ENCODE measurements around the gene EXOC8. TPM values are rescaled to one million over a fixed set of nuclear protein-coding genes. Genes with fewer than 3 reads are reported as not detected.
"Not testable (repeated sequence)": the region's sequence is repeated elsewhere in the genome, so short reads cannot be mapped to it uniquely, and the experiment has no call there.

Gene EXOC8
- total and polyA plus RNA-seq, 2 of the 13 experiments (the other 11 are each of a cell fraction or from before 2014, with no cell fraction given) = 2.1 to 7.9 TPM

DNA sequence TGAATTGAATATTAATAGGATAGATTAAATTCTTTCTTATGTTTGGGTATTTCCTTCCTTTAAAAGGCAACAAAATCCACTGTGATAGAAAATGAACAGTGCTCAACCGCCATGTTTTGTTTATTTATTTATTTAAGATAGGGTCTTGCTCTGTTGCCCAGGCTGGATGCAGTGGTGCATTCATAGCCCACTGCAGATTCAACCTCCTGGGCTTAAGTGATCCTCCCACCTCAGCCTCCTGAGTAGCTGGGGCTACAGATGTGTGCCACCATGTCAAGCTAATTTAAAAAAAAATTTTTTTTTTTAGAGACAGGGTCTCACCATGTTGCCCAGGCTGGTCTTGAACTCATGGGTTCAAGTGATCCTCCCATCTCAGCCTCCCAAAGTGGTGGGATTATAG, 11.2 kb upstream of the EXOC8 start:
- CTCF ChIA-PET (ENCODE audit: low intra/inter-chr PET ratio, low total read pairs); H3K79me2 ChIP-seq (ENCODE audit: insufficient read depth, low read length); H3K27ac ChIP-seq (ENCODE audit: extremely low read length, insufficient read depth, low read length); H3K27me3 ChIP-seq (ENCODE audit: control insufficient read depth in 1 of 2, insufficient read depth in 2 of 2, low read length in 2 of 2); H2AFZ ChIP-seq (ENCODE audit: low read length); H3K9ac ChIP-seq (ENCODE audit: insufficient read depth, low read depth, low read length); DNase-seq (ENCODE audit: low spot score); H3K4me2 ChIP-seq (ENCODE audit: low read depth, low read length); POLR2A ChIA-PET; H3K4me3 ChIP-seq (replicated peaks in 1 of 3; ENCODE audit: insufficient read depth in 1 of 3, low read depth in 2 of 3, low read length in 3 of 3); in situ Hi-C loops (cut with HindIII; ENCODE audit: extremely low pct_ligation_motif_present, low pct_unique_long_range_greater_than_20kb); FAIRE-seq; H3K9me3 ChIP-seq (ENCODE audit: low read length); ATAC-seq; intact Hi-C loops (cut with micrococcal nuclease; ENCODE audit: unreplicated experiment); H4K20me1 ChIP-seq (ENCODE audit: insufficient read depth, low read length); H3K4me1 ChIP-seq (ENCODE audit: insufficient read depth, low read length); BruUV-seq (replicated peaks): not testable (repeated sequence)
- WGBS (ENCODE audit: low lambda C conversion rate) = 100% methylated on average over 1 of the region's 1 CpG
- peaks cover 14 to 51% of the 10 kb centered on the region in 2 experiments for H3K36me3 ChIP-seq (replicated peaks in 1 of 2; ENCODE audit: control insufficient read depth in 1 of 2, insufficient read depth in 2 of 2, low read length in 2 of 2)

DNA sequence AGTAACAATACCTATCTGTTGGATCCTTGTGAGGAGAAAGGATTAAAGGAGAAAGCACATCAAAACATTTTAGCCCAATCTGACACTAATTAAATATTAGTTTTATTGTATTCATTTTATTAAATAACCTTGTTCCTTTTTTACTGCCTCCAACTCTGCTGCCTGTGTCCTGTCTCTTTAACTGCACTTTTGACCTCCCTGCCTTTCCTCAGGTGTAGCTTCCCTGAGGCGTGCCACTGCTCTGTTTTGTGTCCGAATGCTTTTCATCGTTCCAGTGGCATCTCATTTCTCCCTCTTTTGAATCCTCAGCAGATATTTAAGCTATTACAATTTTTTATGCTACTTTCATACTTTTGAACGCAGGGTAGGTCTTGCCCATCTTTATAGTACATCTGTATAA, 10.8 kb upstream of the EXOC8 start:
- Histone ChIP-seq H3K4me1 (ENCODE audit: insufficient read depth, low read length) (no peaks in the 10 kb centered on the region), H3K9ac (ENCODE audit: insufficient read depth, low read depth, low read length) (no peak overlapping the region), H3K79me2 (ENCODE audit: insufficient read depth, low read length) (no peaks in the 10 kb centered on the region), H2AFZ (ENCODE audit: low read length) (no peak overlapping the region), H3K4me3 (replicated peaks in 1 of 3; ENCODE audit: insufficient read depth in 1 of 3, low read depth in 2 of 3, low read length in 3 of 3) (no peak overlapping the region), H3K27ac (ENCODE audit: extremely low read length, insufficient read depth, low read length) (no peak overlapping the region), H3K4me2 (ENCODE audit: low read depth, low read length) (no peak overlapping the region), H3K9me3 (ENCODE audit: low read length) (no peaks in the 10 kb centered on the region), H3K36me3 (replicated peaks in 1 of 2; ENCODE audit: control insufficient read depth in 1 of 2, insufficient read depth in 2 of 2, low read length in 2 of 2) (peaks cover 15 to 54% of the 10 kb centered on the region in 2 experiments), H4K20me1 (ENCODE audit: insufficient read depth, low read length) (no peaks in the 10 kb centered on the region), H3K27me3 (ENCODE audit: control insufficient read depth in 1 of 2, insufficient read depth in 2 of 2, low read length in 2 of 2) (no peaks in the 10 kb centered on the region)
- FAIRE-seq (no peak), ATAC-seq (no peak), DNase-seq (ENCODE audit: low spot score) (no peak)
- WGBS (ENCODE audit: low lambda C conversion rate) = 95% methylated on average over 4 of the region's 4 CpGs
- ChIA-PET CTCF (ENCODE audit: low intra/inter-chr PET ratio, low total read pairs) (no interaction called here), POLR2A (no interaction called here)
- BruUV-seq (replicated peaks) = no TSS peak
- intact Hi-C loops (cut with micrococcal nuclease; ENCODE audit: unreplicated experiment) = no loop called here
- in situ Hi-C loops (cut with HindIII; ENCODE audit: extremely low pct_ligation_motif_present, low pct_unique_long_range_greater_than_20kb) = no loop called here
- TF ChIP-seq, protein P1, sequence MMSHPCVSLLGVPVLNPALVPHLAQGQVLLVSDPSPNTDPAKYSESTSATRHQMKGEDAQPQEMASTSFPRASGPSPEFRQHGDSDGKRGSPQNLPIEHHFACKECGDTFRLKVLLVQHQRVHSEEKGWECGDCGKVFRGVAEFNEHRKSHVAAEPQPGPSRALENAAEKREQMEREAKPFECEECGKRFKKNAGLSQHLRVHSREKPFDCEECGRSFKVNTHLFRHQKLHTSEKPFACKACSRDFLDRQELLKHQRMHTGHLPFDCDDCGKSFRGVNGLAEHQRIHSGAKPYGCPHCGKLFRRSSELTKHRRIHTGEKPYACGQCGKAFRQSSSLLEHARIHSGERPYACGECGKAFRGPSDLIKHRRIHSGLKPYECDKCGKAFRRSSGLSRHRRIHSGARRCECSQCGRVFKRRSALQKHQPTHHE (CRISPR knock-in tag; IDR thresholded peaks at IDR 0.05; ENCODE audit: borderline replicate concordance) = no peak
- TF ChIP-seq ZNF12 (CRISPR knock-in tag; IDR thresholded peaks at IDR 0.05) (no peak), ZNF878 (CRISPR knock-in tag; IDR thresholded peaks at IDR 0.05) (no peak), ZNF724P (CRISPR knock-in tag; IDR thresholded peaks at IDR 0.05; ENCODE audit: borderline replicate concordance) (no peak), ZNF430 (CRISPR knock-in tag; IDR thresholded peaks at IDR 0.05) (no peak), FOSL1 (CRISPR knock-in tag; IDR thresholded peaks at IDR 0.05; ENCODE audit: borderline replicate concordance) (no peak), ZFP37 (CRISPR knock-in tag; IDR thresholded peaks at IDR 0.05; ENCODE audit: borderline replicate concordance) (no peak), NCOR1 (IDR thresholded peaks at IDR 0.05; ENCODE audit: borderline replicate concordance, low read length) (no peak), TEAD2 (CRISPR knock-in tag; IDR thresholded peaks at IDR 0.05) (no peak)
- TF ChIP-seq, protein P2, sequence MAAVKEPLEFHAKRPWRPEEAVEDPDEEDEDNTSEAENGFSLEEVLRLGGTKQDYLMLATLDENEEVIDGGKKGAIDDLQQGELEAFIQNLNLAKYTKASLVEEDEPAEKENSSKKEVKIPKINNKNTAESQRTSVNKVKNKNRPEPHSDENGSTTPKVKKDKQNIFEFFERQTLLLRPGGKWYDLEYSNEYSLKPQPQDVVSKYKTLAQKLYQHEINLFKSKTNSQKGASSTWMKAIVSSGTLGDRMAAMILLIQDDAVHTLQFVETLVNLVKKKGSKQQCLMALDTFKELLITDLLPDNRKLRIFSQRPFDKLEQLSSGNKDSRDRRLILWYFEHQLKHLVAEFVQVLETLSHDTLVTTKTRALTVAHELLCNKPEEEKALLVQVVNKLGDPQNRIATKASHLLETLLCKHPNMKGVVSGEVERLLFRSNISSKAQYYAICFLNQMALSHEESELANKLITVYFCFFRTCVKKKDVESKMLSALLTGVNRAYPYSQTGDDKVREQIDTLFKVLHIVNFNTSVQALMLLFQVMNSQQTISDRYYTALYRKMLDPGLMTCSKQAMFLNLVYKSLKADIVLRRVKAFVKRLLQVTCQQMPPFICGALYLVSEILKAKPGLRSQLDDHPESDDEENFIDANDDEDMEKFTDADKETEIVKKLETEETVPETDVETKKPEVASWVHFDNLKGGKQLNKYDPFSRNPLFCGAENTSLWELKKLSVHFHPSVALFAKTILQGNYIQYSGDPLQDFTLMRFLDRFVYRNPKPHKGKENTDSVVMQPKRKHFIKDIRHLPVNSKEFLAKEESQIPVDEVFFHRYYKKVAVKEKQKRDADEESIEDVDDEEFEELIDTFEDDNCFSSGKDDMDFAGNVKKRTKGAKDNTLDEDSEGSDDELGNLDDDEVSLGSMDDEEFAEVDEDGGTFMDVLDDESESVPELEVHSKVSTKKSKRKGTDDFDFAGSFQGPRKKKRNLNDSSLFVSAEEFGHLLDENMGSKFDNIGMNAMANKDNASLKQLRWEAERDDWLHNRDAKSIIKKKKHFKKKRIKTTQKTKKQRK (IDR thresholded peaks at IDR 0.05; ENCODE audit: low read length) = no peak
- TF ChIP-seq, protein P3, sequence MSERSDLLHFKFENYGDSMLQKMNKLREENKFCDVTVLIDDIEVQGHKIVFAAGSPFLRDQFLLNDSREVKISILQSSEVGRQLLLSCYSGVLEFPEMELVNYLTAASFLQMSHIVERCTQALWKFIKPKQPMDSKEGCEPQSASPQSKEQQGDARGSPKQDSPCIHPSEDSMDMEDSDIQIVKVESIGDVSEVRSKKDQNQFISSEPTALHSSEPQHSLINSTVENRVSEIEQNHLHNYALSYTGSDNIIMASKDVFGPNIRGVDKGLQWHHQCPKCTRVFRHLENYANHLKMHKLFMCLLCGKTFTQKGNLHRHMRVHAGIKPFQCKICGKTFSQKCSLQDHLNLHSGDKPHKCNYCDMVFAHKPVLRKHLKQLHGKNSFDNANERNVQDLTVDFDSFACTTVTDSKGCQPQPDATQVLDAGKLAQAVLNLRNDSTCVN (CRISPR knock-in tag; IDR thresholded peaks at IDR 0.05; ENCODE audit: borderline replicate concordance) = no peak

Data from HepG2 (cell line).